MM.1S (cell line): ENCODE measurements around the gene AGAP1.
"Not testable (repeated sequence)": the region's sequence is repeated elsewhere in the genome, so short reads cannot be mapped to it uniquely, and the experiment has no call there.

Experiments
- DNase-seq: peaks from one replicate; pipeline ENCODE4 v3.0.0-alpha.2; 2015
- H2AFZ ChIP-seq: fragments of 300-600 bp; sonication (generic); 2 replicates; pipeline ENCODE4 v1.6.0; 2016; ENCODE audit warnings: antibody characterized with exemption, low read length
- H3F3A ChIP-seq: fragments of 300-600 bp; sonication (generic); 2 replicates; pipeline ENCODE4 v1.6.1; 2016; ENCODE audit warnings: mild to moderate bottlenecking, antibody characterized with exemption, low read length, moderate library complexity, mixed read lengths; ENCODE audit not compliant: insufficient read depth
- H3K27ac ChIP-seq: fragments of 300-600 bp; sonication (generic); 2 replicates; pipeline ENCODE4 v1.5.1; 2016; ENCODE audit warnings: mild to moderate bottlenecking, low read length
- H3K27me3 ChIP-seq: fragments of 300-600 bp; sonication (generic); replicated peaks from 2 replicates; pipeline ENCODE4 v1.6.0; 2016; ENCODE audit warnings: low read length; ENCODE audit not compliant: insufficient read depth
- H3K36me3 ChIP-seq: fragments of 300-600 bp; sonication (generic); replicated peaks from 2 replicates; pipeline ENCODE4 v1.6.1; 2016; ENCODE audit warnings: mild to moderate bottlenecking, low read length, mixed read lengths; ENCODE audit not compliant: insufficient read depth
- H3K4me1 ChIP-seq: fragments of 300-600 bp; sonication (generic); 2 replicates; pipeline ENCODE4 v1.6.1; 2016; ENCODE audit warnings: low read length, mixed read lengths
- H3K4me2 ChIP-seq: fragments of 300-600 bp; sonication (generic); 2 replicates; pipeline ENCODE4 v1.6.0; 2016; ENCODE audit warnings: low read depth, low read length
- H3K4me3 ChIP-seq: fragments of 300-600 bp; sonication (generic); 2 replicates; pipeline ENCODE4 v1.5.1; 2016; ENCODE audit warnings: low read length, mixed read lengths
- H3K79me2 ChIP-seq: fragments of 300-600 bp; sonication (generic); 2 replicates; pipeline ENCODE4 v1.6.1; 2016; ENCODE audit warnings: mixed run types, low read length, mixed read lengths
- H3K9ac ChIP-seq: fragments of 300-600 bp; sonication (generic); 2 replicates; pipeline ENCODE4 v1.6.1; 2016; ENCODE audit warnings: low read length, mixed read lengths
- H3K9me2 ChIP-seq: fragments of 300-600 bp; sonication (generic); replicated peaks from 2 replicates; pipeline ENCODE4 v1.6.1; 2016; ENCODE audit warnings: mild to moderate bottlenecking, low read length, mixed read lengths; ENCODE audit not compliant: insufficient read depth
- H3K9me3 ChIP-seq: fragments of 300-600 bp; sonication (generic); replicated peaks from 2 replicates; pipeline ENCODE4 v1.6.1; 2016; ENCODE audit warnings: mild to moderate bottlenecking, low read length, mixed read lengths; ENCODE audit not compliant: insufficient read depth
- H4K20me1 ChIP-seq: fragments of 300-600 bp; sonication (generic); 2 replicates; pipeline ENCODE4 v1.6.1; 2016; ENCODE audit warnings: mild to moderate bottlenecking, low read length, moderate library complexity, mixed read lengths; ENCODE audit not compliant: insufficient read depth
- CTCF ChIP-seq: fragments of 300-600 bp; sonication (generic); IDR thresholded peaks from 2 replicates; pipeline ENCODE4 v1.5.1; 2016; ENCODE audit warnings: antibody characterized with exemption, low read length, mixed read lengths
- EZH2 ChIP-seq: fragments of 300-600 bp; sonication (generic); optimal IDR thresholded peaks from 2 replicates; pipeline ENCODE3; 2017; ENCODE audit warnings: low read depth, mild to moderate bottlenecking, antibody characterized with exemption, low read length, mixed read lengths
- EZH2phosphoT487 ChIP-seq: fragments of 300-600 bp; sonication (generic); IDR thresholded peaks from 2 replicates; pipeline ENCODE4 v1.6.1; 2018; ENCODE audit warnings: antibody characterized with exemption, low read length

Gene AGAP1

GRCh38 chr2:235946590-235946989, 452.7 kb downstream of the AGAP1 start:
- H3K27ac ChIP-seq, result no peak overlapping the region
- H4K20me1 ChIP-seq, result no peaks in the 10 kb centered on the region
- no peaks in the 10 kb centered on the region for H3K79me2 ChIP-seq
- no peak overlapping the region for H3K4me2 ChIP-seq
- no peaks in the 10 kb centered on the region for H3K9me3 ChIP-seq
- H3K36me3 ChIP-seq, result no peaks in the 10 kb centered on the region
- no peak overlapping the region for H2AFZ ChIP-seq
- no peak for DNase-seq
- no peaks in the 10 kb centered on the region for H3K9me2 ChIP-seq
- H3K27me3 ChIP-seq, result no peaks in the 10 kb centered on the region
- H3F3A ChIP-seq, result no peaks in the 10 kb centered on the region
- H3K9ac ChIP-seq, result no peak overlapping the region
- no peak for TF ChIP-seq CTCF
- no peak for TF ChIP-seq EZH2phosphoT487
- TF ChIP-seq EZH2, result no peak
- peaks cover 7% of the 10 kb centered on the region; the same call in 1 of the 2 replicates for H3K4me1 ChIP-seq
- no peak overlapping the region for H3K4me3 ChIP-seq

- not testable (repeated sequence) for DNase-seq, H3K27me3 ChIP-seq, H4K20me1 ChIP-seq, H3K27ac ChIP-seq, H3F3A ChIP-seq, H3K36me3 ChIP-seq, H3K9me2 ChIP-seq, H3K4me2 ChIP-seq, H3K4me3 ChIP-seq, H3K9ac ChIP-seq, H3K4me1 ChIP-seq, H3K79me2 ChIP-seq, H2AFZ ChIP-seq, H3K9me3 ChIP-seq
These were observed 453.2 kb downstream of the AGAP1 start for GRCh38 chr2:235947055-235947454.

GRCh38 chr2:235949567-235950472, 456.0 kb downstream of the AGAP1 start:
- Histone ChIP-seq H4K20me1 (no peaks in the 10 kb centered on the region), H3K36me3 (no peaks in the 10 kb centered on the region), H3K27ac (no peak overlapping the region), H3K9me3 (no peaks in the 10 kb centered on the region), H3K4me3 (no peak overlapping the region), H3K79me2 (no peaks in the 10 kb centered on the region), H3K9ac (no peak overlapping the region), H3K4me2 (no peak overlapping the region), H3F3A (no peaks in the 10 kb centered on the region), H3K4me1 (peaks cover 7% of the 10 kb centered on the region; the same call in 1 of the 2 replicates), H3K9me2 (no peaks in the 10 kb centered on the region), H3K27me3 (no peaks in the 10 kb centered on the region), H2AFZ (no peak overlapping the region)
- no peak for DNase-seq
- TF ChIP-seq CTCF, result no peak
- no peak for TF ChIP-seq EZH2
- no peak for TF ChIP-seq EZH2phosphoT487

- Histone ChIP-seq H3K36me3 (no peaks in the 10 kb centered on the region), H2AFZ (no peak overlapping the region), H3K9ac (no peak overlapping the region), H3K9me3 (no peaks in the 10 kb centered on the region), H3K79me2 (no peaks in the 10 kb centered on the region), H3K27me3 (no peaks in the 10 kb centered on the region), H3K27ac (no peak overlapping the region), H3K4me3 (no peak overlapping the region), H3K4me2 (no peak overlapping the region), H4K20me1 (no peaks in the 10 kb centered on the region), H3F3A (no peaks in the 10 kb centered on the region), H3K9me2 (no peaks in the 10 kb centered on the region), H3K4me1 (peaks cover 7% of the 10 kb centered on the region; the same call in 1 of the 2 replicates)
- DNase-seq, result no peak
- TF ChIP-seq EZH2 (no peak), EZH2phosphoT487 (no peak), CTCF (no peak)
These were observed 456.6 kb downstream of the AGAP1 start for GRCh38 chr2:235950473-235950809.
